ENCODE measurements around the gene LRRC32. TPM values are rescaled to one million over a fixed set of nuclear protein-coding genes. Genes with fewer than 3 reads are reported as not detected.

Gene LRRC32
- total RNA-seq, 1 donor from 2014 or later, result 25.8 TPM

GRCh38 chr11:76716268-76716667, 45.7 kb upstream of the LRRC32 start:
- no peak overlapping the region for H3K27ac Mint-ChIP-seq
- no peaks in the 10 kb centered on the region for H3K4me1 Mint-ChIP-seq
- no peak overlapping the region for H3K4me3 Mint-ChIP-seq
- POLR2A ChIA-PET, result no interaction called here
- ATAC-seq (ENCODE audit: low read depth), result no peak
- intact Hi-C loops (cut with micrococcal nuclease), result no loop called here
- no peaks in the 10 kb centered on the region for H3K36me3 Mint-ChIP-seq (ENCODE audit: low read depth)
- peaks cover 5% of the 10 kb centered on the region for H3K27me3 Mint-ChIP-seq
- no peaks in the 10 kb centered on the region for H3K9me3 Mint-ChIP-seq
- no peak for DNase-seq
- TF ChIP-seq, protein P1, sequence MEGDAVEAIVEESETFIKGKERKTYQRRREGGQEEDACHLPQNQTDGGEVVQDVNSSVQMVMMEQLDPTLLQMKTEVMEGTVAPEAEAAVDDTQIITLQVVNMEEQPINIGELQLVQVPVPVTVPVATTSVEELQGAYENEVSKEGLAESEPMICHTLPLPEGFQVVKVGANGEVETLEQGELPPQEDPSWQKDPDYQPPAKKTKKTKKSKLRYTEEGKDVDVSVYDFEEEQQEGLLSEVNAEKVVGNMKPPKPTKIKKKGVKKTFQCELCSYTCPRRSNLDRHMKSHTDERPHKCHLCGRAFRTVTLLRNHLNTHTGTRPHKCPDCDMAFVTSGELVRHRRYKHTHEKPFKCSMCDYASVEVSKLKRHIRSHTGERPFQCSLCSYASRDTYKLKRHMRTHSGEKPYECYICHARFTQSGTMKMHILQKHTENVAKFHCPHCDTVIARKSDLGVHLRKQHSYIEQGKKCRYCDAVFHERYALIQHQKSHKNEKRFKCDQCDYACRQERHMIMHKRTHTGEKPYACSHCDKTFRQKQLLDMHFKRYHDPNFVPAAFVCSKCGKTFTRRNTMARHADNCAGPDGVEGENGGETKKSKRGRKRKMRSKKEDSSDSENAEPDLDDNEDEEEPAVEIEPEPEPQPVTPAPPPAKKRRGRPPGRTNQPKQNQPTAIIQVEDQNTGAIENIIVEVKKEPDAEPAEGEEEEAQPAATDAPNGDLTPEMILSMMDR (IDR thresholded peaks at IDR 0.05), result no peak
- CTCF ChIA-PET, result no interaction called here

- DNase-seq (no peak), ATAC-seq (ENCODE audit: low read depth) (no peak)
- H3K4me3 Mint-ChIP-seq, result no peak overlapping the region
- H3K36me3 Mint-ChIP-seq (ENCODE audit: low read depth), result no peaks in the 10 kb centered on the region
- intact Hi-C loops (cut with micrococcal nuclease), result no loop called here
- H3K4me1 Mint-ChIP-seq, result no peaks in the 10 kb centered on the region
- H3K9me3 Mint-ChIP-seq, result no peaks in the 10 kb centered on the region
- H3K27me3 Mint-ChIP-seq, result peaks cover 5% of the 10 kb centered on the region
- CTCF ChIA-PET, result interaction anchor here (0.8 to 1.3 kb wide), 2 partner anchors 12 to 109 kb away, joined by 3 read pairs; no protein-coding TSS in a partner anchor
- POLR2A ChIA-PET, result no interaction called here
- TF ChIP-seq, protein P1 (IDR thresholded peaks at IDR 0.05), result no peak
- H3K27ac Mint-ChIP-seq, result no peak overlapping the region
Measured at GRCh38 chr11:76714493-76714892, 43.9 kb upstream of the LRRC32 start.

GRCh38 chr11:76713499-76713898, 43.0 kb upstream of the LRRC32 start:
- ChIA-PET CTCF (no interaction called here), POLR2A (interaction anchor here (0.6 kb wide), 1 partner anchor 41 kb away, joined by 4 read pairs; no protein-coding TSS in a partner anchor)
- DNase-seq (no peak), ATAC-seq (ENCODE audit: low read depth) (no peak)
- H3K27ac Mint-ChIP-seq, result no peak overlapping the region
- H3K4me3 Mint-ChIP-seq, result no peak overlapping the region
- H3K27me3 Mint-ChIP-seq, result peaks cover 5% of the 10 kb centered on the region
- no peaks in the 10 kb centered on the region for H3K4me1 Mint-ChIP-seq
- TF ChIP-seq, protein P1 (IDR thresholded peaks at IDR 0.05), result no peak
- intact Hi-C loops (cut with micrococcal nuclease), result no loop called here
- no peaks in the 10 kb centered on the region for H3K36me3 Mint-ChIP-seq (ENCODE audit: low read depth)
- H3K9me3 Mint-ChIP-seq, result no peaks in the 10 kb centered on the region

- CTCF ChIA-PET, result no interaction called here
- Mint-ChIP-seq H3K27me3 (peaks cover 6% of the 10 kb centered on the region), H3K9me3 (no peaks in the 10 kb centered on the region), H3K4me3 (no peak overlapping the region), H3K27ac (no peak overlapping the region), H3K4me1 (no peaks in the 10 kb centered on the region), H3K36me3 (ENCODE audit: low read depth) (no peaks in the 10 kb centered on the region)
- POLR2A ChIA-PET, result interaction anchor here (0.6 kb wide), 1 partner anchor 180 kb away, joined by 7 read pairs; no protein-coding TSS in a partner anchor
- intact Hi-C loops (cut with micrococcal nuclease), result no loop called here
- ATAC-seq (ENCODE audit: low read depth) (no peak), DNase-seq (no peak)
- TF ChIP-seq, protein P1 (IDR thresholded peaks at IDR 0.05), result no peak
Measured at GRCh38 chr11:76712125-76712524, 41.6 kb upstream of the LRRC32 start.

DNA sequence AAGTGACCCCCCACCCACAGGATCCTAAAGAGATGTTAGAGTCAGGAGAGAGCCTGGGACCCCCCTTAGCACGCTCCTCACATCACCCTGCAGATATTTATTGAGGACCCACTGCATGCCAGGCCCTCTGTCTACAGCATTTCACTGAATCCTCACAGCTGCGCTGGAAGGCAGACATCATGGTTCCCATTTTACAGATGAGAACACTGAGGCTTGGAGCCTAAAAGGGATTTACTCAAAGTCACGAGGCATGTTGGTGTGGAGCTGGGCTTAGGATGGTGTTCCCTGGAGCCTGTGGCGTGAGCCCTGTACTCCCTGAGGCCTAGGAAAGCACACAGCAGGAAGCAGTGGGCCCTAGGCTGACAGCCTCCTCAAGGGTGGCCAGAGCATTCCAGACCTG, 39.2 kb upstream of the LRRC32 start:
- ChIA-PET POLR2A (no interaction called here), CTCF (no interaction called here)
- no peak for DNase-seq

More for the DNA sequence above, 39.2 kb upstream of the LRRC32 start:
- H3K4me1 Mint-ChIP-seq, result no peaks in the 10 kb centered on the region
- peaks cover 6% of the 10 kb centered on the region for H3K27me3 Mint-ChIP-seq
- no peak for ATAC-seq (ENCODE audit: low read depth)
- H3K36me3 Mint-ChIP-seq (ENCODE audit: low read depth), result no peaks in the 10 kb centered on the region
- H3K27ac Mint-ChIP-seq, result no peak overlapping the region
- TF ChIP-seq, protein P1 (IDR thresholded peaks at IDR 0.05), result no peak
- H3K9me3 Mint-ChIP-seq, result peaks cover 7% of the 10 kb centered on the region
- no peak overlapping the region for H3K4me3 Mint-ChIP-seq
- intact Hi-C loops (cut with micrococcal nuclease), result no loop called here

Data from activated B cell treated with CpG ODN at 0.5 μM for 24 hours (primary cell).